Measurements from ENCODE around the gene UST.

UST gene

DNA sequence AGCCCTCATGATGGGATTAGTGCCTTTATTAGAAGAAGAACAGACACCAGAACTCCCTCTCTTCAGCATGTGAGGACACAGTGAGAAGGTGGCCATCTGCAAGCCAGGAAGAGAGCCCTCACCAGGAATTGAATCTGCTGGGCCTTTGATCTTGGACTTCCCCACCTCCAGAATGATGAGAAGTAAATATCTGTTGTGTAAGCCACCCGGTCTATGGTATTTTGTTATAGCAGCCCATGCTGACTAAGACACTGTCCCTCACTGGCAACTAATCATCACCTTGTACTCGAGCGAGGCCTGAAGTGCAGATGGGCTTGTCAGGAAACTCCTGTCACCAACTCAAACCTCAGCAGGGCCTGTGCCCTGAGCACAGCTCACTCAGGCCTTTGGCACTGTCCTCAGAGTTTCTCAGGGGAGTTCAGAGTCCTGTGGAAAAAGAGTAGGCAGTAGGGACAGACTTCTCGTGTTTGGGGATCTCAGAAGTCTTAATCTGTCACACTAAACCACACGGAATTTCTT lies 62.0 kb downstream of the UST start:
- DNase-seq = no peak

DNA sequence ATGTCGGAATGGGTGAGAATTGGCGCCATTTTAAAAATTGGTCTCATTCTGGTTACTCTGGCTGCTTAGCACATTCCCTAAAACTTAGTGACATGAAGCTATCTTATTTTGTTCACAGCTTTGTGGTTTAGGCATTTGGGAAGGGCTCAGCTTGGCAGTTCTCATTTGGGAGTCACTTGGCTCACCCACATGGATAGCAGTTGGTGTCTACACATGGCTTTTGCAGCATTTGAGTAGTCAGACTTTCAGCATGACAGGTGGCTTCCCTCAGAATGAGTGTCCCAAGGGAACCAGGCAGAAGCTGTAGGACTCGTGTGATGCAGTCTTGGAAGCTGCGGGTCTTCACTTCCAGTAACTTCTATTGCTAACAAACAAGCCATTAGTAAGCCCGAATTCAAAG lies 64.6 kb downstream of the UST start:
- DNase-seq = no peak

DNA sequence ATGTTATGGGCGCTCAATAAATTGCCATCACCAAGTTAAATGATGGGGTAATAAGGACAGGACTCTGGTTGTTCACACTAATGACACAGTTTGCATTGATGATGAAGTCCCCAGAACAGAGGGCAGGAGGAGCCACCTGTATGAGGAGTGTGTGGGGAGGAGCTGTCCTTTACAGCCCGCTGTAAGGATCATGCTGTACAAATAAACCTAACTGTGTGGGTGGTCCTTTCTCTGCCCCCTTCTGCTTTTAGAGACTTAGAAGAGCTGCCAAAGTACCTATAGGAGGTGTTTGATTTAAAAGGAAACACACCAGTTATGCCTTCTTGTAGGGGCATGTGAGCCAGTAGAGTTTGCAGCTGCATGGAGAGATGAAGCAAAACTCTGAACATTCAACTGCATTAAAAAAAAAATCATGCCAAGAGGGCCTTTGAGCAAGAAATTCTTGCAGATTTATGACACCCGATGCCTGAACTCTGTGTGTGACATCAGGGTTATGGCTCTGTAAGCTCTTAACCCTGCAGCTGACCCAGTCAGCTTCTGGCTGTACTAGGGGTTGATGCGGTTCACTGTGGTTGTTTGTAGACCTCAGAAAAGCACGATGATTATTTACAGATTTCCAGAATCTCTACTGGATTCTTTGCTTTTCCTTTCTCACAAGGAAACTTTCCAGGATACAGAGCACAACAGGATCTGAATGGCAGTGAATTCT lies 67.4 kb downstream of the UST start:
- DNase-seq = no peak

DNA sequence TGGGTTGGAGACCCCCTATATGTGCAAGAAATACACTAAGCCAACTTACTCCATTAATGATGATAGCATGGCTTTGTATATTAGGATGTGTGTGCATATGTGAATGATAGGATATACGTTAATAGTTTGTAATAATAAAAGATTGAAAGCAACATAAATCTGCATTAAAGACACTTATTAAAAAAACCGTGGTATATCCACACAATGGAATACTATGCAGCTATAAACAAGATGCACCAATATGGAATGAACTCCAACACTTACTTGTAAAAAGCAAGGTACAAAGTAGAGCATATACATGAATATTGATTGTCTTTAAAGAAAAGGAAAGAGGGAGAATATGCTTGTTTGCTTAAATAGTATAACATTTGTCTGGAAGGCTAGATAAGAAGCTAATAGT lies 68.0 kb downstream of the UST start:
- DNase-seq = no peak

DNA sequence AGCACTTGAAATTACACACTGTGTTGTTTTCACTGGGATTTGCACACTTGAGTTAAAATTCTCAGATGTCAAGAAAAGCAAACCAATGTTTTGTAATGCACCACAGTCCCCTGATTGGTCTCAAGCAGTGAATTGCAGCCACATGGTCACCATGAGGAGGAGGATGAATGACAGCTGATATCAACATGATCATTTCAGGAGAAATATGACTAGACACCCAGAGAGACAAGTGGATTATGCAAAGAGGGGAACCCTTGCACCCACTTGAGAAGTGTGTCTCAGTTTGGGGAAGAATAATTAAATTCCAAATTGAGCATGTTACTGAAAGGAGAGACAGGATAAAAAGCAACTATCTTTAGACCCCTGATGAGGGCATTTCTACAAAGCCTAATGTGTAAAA lies 69.3 kb downstream of the UST start:
- no peak for DNase-seq

DNA sequence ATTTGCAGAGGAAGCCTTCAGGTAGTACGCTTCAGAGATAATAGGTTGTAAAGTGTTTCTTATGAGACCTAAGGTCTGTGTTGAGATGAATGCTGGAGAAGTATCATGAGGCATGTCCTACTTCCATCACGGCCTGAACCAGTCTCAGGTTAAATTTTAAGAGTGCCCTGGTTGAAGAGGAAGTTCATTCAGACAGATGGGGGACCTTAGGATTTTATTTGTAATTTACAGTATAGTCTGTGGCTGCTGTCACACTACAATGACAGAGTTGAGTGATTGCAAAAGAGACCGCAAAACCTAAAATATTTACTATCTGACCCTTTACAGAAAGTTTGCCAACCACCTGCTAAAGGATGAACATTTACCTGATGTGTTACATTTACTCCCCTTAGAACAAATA lies 70.9 kb downstream of the UST start:
- DNase-seq = no peak

DNA sequence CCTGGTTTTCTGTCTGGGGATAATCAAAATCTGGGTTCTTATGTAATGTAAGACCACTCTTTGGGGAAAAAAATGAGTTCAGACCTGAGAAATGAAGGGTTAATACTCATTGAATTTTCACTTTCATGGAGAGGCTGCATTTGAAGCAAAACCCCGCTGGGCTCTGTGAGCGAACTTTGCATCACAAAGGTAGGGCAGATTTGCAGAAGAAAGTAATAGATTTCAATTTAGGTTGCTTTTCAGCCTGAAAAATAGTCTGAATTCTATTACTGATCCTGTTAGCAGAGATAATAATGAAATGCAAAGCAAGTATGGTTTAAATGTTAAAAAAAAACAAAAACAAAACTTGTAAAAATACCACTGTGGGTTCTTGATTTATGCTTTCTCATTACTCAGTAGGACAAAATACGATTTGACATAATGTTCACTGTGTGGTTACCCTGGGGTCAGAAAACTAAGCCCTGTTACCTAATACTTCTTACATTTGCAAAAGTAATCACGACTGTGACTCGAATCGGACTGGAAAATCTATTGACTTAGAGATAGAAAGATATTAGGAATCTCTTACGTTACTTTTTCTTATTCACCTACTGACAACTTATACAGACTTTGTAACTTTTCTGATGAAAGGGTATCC lies 72.2 kb downstream of the UST start:
- DNase-seq = no peak

DNA sequence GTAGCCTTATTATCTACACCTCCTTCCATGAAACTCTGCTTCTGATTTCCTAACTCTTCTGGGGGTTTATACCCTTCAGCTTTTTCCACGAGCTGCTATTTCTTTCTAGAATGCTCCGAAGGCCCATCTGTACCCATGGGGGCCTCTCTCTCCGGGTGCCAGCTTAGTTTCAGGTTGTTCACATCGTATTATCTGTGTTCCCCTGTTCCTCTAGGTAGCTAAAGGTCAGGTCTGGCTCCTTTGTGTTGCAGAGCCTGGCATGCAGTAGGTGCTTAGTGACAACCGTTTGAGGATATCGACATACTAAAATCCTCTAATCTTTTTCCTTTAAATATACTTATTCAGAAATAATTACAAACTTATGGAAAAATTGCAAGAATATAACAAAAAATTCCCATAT lies 73.0 kb downstream of the UST start:
- DNase-seq = no peak

DNA sequence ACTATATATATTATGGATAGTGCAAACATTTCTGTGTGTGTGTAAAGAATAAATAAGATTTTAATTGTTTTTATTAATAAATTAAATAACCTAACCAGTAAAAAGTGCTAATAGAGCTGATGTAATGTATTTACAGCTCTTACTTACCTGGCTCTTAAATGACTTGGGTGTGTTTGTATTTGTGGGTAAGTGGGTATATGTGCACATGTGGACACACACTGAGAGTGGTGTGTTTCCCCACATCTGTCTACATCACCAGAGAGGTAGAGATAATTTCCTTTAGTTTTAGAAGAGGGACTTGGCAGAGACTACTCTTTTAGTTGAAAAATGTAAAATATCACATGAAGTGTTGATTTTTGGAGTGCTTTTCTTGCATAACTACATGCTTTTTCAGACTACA lies 76.0 kb downstream of the UST start:
- no peak for DNase-seq

DNA sequence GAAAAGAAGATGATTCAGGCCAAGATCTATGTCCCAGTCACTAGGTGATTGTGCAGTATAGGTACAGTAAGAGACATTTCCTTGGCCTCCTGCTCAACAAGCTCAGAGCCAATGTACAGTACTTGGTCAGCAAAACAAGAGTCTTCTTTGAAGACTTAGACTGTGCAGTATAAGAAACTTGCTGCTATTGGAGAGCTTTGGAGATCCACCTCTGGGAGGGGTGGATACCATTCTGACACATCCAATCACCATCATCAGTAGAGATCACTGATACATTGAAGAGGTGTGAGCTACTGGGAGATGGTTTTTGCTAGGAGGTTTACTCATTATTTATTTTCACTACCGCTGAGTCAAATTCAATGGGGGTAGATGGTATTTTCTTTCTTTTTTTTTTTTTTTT lies 77.5 kb downstream of the UST start:
- DNase-seq = no peak

DNA sequence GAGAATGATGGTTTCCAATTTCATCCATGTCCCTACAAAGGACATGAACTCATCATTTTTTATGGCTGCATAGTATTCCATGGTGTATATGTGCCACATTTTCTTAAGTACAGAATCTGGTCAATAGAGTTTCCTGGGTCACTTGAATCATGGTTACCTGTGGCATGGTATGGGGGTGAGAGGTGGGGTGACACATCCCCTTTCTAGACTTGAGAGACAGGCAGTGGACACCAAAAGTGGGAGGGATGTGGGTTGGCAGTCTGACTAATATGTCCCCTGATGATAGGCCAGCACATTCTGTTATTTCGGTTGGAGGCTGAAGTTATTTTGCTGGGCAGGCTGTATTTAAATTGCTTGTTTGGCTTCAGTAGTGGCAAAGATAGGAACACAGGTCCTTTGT lies 78.1 kb downstream of the UST start:
- DNase-seq = no peak

DNA sequence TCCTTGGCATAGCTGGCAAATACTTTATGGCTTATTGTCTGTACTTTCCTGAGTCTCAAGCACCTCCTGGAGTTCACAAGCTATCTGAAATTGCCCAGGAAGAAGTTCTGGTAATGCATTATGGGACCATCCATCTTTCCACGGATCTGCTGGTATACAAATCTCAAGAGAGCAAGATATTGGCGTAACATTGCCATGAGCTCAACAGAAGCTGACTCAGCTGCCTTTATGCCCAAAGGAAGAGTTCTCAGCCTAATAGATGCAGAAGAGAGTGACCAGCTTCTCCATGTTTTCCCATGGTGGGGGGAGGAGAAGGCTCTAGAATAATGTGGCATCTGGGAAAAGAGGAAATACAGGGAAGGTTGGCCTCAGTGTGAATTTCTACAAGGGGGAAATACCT lies 78.7 kb downstream of the UST start:
- no peak for DNase-seq

DNA sequence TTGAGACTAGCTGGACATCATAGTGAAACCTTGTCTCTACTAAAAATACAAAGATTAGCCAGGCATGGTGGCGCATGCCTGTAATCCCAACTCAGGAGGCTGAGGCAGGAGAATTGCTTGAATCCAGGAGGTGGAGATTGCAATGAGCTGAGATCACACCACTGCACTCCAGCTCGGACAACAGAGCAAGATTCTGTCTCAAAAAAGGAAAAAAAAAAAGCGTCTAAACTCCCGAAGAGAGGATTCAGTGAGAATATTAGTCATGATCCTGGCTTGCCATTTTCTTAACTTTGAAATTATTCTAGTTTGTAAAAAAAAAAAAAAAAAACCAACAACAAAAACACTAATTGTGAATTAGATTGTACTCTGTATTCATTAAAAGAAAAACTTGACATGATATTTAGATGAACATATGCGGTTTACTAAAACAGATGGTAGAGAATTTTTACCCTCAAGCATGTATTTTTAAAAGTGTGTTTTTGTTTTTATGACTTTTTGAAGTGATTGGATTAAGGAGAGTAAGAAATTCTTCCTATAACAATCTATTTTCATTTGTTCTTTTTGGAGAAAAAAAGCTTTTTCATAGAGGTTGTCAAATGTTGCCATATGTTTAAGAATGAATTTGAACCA lies 80.7 kb downstream of the UST start:
- no peak for DNase-seq

DNA sequence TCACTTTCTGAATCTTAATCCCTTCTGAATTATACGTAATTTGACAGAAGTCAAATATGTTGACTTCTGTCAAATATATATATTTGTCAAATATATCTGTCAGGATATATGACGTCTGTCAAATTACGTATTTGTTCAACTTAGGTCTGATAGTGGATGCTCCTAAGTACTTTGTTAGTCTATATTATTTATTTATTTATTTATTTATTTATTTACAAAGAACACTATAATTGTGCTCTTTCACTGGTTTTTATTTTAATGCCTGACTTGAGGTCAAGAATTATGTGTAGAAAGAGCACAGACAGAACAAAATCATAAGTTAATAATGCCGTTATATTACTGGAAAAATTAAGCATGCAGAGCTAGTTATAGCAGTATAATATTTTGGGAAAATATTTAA lies 81.2 kb downstream of the UST start:
- DNase-seq = no peak

DNA sequence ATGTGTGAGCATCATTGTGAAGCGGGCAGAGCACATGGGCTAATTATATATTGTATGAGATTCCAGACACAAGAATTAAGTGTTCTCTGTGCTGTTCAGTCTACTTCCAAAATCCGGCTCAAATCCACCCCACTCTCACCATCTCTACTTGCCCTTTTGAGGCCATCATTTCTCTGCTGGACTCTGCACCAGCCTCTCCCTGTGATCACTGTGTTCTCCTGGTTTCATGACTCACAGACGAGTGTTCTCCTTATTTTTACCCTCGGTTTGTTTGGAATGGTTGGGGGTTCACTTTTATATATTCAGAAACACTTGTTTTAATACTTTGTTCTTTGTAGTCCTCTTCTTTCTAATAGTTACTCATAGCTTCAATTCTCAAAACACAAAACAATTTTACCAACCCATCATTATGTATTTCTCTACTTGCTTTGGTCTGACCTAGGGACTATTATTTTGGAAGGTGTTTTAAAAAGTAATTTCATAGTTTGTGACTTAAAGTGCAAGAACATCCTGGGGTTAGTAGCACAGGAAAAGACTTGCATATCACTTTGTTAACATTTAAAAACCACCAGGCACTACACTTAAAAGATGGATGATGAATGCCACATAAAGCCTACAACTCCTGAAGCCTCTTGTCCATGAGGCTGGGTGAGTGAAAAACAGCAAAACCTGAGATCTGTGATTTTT lies 82.7 kb downstream of the UST start:
- no peak for DNase-seq

DNA sequence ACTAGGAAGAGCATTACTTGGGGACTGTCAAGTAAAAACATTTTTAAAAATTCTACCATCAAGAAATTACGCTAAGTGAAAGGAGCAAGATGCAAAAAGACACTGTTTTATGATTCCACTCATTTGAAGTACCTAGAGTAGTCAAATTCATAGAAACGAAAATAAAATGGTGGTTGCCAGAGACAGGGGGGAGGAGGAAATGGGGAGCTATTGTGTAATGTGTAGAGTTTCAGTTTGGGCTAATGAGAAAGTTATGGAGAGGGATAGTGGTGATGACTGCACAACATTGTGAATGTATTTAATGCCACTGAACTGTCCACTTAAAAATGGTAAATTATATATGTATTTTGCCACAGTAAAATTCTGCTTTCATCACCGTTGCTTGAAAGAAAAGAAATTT lies 83.8 kb downstream of the UST start:
- DNase-seq = no peak

DNA sequence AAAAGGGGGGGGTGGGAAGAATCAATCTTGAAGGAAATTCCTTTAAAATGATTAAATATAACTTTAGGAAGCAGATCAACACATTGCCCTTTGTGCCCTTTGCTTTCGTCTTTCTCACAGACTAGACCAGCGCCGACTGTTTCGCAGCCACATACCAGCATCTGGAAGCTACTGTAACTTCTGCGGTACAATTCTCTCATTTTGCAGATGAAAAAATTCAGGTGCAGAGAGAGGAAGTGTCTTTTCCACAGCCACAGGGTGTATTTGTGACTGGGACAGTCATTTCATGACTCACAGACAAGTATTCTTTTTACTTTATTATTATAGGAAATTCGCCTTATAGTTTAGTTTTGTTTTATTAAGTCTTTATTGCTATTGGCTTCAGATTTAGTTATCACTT lies 84.2 kb downstream of the UST start:
- no peak for DNase-seq

DNA sequence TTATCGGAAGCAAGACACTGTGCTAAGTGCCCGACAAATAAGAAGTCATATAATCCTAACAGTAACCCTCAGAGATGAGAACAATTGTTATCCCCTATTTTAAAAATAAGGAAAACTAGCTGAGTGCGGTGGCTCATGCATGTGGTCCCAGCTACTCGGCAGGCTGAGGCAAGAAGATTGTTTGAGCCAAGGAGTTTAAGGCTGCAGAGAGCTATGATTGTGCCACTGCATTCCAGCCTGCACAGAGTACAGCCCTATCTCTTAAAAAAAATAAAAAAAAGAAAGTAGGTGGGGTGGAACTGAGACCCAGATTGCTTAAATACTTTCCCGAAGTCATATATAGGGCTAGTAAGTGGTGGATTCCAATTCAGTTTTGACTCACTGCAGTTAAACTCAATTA lies 84.7 kb downstream of the UST start:
- no peak for DNase-seq

DNA sequence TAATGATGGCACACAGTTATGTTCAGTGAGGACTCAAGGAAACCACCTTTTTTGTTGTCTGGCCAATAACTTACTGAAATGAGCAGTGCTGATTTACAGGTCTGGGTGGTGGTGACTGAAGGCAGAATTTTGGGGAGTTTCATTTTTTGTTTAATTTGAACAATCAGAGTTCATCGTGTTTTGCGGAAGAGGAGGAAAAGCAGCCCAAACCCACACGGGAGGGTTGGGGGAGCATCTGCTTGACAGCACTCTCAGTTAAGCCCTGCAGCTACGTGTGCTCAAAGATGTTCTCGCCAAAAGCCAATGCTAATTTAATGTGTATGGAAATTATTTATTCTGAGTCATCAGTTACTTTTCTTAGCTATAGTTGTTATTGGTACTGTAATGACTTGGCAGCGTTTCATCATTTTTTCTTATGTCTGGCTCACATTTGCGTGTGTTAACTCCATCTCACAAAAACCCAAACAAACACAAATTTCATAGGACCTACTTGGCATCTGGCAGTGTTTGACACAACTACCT lies 89.2 kb downstream of the UST start:
- DNase-seq = no peak

DNA sequence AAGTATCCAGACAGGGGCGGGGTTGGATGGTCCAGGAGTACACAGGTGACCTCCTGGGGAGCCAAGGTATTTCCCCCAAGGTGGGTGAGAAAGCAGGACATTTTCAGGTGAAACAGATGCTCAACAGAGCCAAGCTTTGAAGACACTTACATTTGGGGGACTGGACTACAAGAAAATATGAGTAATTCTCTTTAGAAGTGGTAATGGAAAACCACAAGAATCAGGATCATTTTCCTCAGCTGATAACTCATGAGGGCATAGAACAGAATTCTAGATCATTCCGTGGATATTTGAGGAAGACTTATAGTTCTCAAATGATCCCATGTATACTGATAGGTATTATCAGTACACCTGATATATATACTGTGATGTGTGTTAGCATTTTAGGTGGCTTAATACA lies 89.9 kb downstream of the UST start:
- no peak for DNase-seq

DNA sequence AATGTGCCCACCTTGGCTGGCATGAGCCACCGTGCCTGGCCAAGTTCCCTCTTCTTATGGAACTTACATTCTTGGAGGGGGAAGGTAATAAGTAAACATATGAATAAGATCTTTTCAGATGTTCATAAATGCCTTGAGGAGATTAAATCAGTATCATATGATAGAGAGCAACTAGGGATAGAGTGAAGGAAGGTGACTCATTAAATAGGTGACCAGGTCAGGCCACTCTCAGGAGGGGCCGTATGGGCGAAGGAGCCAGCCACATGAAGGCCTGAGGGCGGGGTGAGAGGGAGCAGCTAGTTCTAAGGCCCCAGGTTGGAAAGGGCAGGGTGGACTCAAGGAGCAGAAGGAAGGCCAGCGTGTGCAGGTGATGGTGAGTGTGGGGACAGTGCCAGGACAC lies 91.1 kb downstream of the UST start:
- no peak for DNase-seq

DNA sequence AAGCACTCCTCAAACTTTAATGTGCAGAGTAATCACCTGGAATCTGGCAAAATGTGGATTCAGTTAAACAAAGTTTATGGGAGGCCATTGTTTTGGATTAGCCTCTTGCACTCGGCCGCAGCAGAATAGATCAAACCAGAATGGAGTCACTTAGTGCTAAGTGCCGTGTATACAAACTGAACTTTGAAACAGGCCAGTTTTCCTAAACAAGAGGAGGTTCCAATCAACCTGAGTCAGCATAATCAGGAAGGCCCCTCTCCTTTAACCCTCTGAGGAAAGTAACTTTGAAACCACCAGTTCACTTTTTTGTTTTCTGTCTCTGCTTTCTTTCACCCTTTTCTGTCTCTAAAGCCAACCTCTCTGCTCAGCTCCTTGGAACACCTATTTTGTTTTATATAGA lies 92.2 kb downstream of the UST start:
- no peak for DNase-seq

DNA sequence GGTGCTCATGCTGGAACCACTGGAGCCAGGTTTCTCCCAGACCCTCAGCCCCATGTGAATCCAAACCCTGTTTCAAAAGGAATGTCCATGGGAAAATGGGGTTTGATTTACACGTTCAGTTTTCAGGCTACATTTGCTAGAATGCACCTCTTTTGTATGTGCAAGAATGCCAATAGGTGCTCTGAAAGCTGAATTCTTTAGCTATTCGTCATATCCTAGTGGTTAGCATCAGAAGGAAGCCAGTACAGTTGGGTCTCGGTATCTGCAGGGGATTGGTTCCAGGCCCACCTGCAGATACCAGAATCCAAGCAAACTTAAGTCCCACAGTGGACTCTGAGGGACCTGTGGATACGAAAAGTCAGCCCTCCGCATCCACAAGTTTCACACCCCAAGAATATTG lies 93.4 kb downstream of the UST start:
- no peak for DNase-seq
